Mononuclear cell (primary cell): ENCODE data around the gene LMOD3. TPM values are rescaled to one million over a fixed set of nuclear protein-coding genes. Genes with fewer than 3 reads are reported as not detected.

Experiments
- H3K27me3 ChIP-seq: 2 replicates; pipeline ENCODE4 v1.6.0; 2011; ENCODE audit warnings: low read length, control low read depth; ENCODE audit not compliant: insufficient read depth
- H3K4me1 ChIP-seq: 2 replicates; pipeline ENCODE4 v1.5.1; 2011; ENCODE audit warnings: mild to moderate bottlenecking, low read length, control low read depth; ENCODE audit not compliant: insufficient read depth
- H3K4me3 ChIP-seq: 2 replicates; pipeline ENCODE4 v1.5.1; 2011; ENCODE audit warnings: mild to moderate bottlenecking, low read length, moderate library complexity
- H3K9me3 ChIP-seq: 2 replicates; pipeline ENCODE4 v1.5.1; 2011; ENCODE audit warnings: low read depth, mild to moderate bottlenecking, control low read depth, low read length
- total RNA-seq: library from RNA; depleted of rRNA; stranded (reverse); fragments of >200 nt; gene quantifications from one replicate; pipeline ENCODE4 v1.2.3, GENCODE V29; 2012

LMOD3 gene
- total RNA-seq, 1 donor = not detected

DNA sequence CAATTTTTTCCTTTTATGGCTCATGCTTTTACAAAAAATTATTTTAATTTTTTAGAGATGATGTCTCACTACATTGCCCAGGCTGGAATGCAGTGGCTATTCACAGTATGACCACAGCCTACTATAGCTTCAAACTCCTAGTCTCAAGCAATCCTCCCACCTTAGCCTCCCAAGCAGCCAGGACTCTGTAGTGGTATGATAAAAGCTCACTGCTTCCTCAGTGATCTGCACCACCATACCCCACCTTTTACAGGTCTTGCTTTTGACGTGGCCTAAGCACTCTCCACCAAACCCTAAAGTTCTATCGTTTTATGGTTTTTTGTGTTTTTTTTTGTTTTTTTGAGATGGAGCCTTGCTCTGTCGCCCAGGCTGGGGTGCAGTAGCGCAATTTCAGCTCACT, 56.3 kb downstream of the LMOD3 start:
- no peaks in the 10 kb centered on the region for H3K27me3 ChIP-seq
- H3K9me3 ChIP-seq = no peaks in the 10 kb centered on the region
- no peak overlapping the region for H3K4me3 ChIP-seq
- peaks cover 6% of the 10 kb centered on the region for H3K4me1 ChIP-seq

DNA sequence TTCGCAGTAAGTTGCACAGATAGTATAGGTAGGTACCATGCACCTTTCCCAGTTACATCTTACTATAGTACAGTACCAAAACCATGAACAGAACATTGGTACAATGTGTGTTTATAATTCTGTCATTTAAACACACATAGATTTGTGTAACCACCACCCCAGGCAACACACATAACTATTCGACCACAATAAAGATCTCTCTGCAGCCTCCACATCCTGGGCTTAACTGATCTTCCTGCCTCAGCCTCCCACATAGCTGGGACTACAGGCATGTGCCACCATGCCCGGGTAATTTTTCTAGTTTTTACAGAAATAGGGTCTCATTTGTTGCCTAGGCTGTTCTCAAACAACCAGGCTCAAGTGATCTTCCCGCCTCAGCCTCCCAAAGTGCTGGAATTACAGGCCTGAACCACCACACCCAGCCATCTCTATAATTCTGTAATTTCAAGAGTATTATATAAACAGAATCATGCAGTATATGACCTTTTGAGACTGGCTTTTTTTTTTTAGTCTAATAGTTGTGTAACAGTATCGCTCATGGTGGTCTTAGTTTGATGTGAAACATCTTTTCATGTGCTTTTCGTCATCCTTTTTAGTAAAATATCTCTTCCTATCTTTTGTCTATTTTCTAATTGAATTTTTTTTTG, 57.0 kb downstream of the LMOD3 start:
- Histone ChIP-seq H3K27me3 (no peaks in the 10 kb centered on the region), H3K4me3 (no peak overlapping the region), H3K4me1 (peaks cover 6% of the 10 kb centered on the region), H3K9me3 (no peaks in the 10 kb centered on the region)

DNA sequence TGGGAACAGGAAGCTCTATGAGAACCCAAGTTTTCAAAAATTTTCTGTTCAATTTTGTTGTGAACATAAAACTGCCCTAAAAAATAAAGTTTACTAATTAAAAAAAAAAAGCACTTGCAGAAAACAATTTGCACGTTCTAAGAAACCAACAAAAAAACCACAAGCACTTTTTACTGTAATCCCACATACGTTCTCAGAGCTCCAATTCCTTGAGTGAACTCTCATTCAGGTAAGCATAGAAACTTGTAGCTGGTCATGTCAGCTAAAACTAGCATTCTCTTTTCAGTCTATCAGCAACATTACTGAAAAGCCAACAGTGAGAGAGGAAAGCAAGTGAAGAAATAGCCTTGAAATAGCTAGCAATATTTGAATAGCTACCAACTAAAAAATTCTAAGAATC, 58.8 kb downstream of the LMOD3 start:
- Histone ChIP-seq H3K9me3 (no peaks in the 10 kb centered on the region), H3K27me3 (no peaks in the 10 kb centered on the region), H3K4me1 (peaks cover 14% of the 10 kb centered on the region), H3K4me3 (no peak overlapping the region)

DNA sequence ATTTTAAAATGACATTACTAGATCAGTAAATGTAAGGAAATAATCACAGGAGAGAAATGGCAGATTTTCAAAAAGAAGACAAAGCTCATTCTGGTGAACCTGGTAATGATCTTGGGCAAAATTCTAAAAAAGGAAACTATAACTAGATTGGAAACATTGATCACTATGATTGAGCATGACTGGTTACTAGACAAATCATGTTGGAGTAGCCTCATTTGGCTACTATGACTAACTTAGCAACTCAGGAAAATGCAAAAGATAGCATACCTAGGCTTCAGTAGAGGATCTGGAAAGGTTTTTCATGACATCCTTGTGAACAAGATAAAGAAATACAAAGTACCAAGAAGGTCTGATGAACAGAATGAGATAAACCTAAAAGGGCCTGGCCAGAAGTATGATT, 62.7 kb downstream of the LMOD3 start:
- H3K27me3 ChIP-seq = no peaks in the 10 kb centered on the region
- no peak overlapping the region for H3K4me3 ChIP-seq
- no peaks in the 10 kb centered on the region for H3K9me3 ChIP-seq
- peaks cover 16% of the 10 kb centered on the region for H3K4me1 ChIP-seq

DNA sequence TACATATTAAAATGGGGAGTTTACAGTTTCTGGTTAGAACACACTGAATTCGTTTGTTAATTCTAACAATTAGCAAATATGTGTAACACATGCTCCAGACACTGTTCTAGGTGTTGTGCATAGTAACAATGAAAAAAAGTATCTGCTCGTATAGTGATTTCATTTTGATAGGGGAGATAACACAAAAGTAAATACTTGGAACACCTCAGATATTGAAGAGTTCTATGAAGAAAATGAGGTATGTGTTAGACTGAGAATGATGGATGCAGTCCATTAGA, 63.5 kb downstream of the LMOD3 start:
- no peaks in the 10 kb centered on the region for H3K27me3 ChIP-seq
- H3K4me1 ChIP-seq = peaks cover 16% of the 10 kb centered on the region
- no peak overlapping the region for H3K4me3 ChIP-seq
- no peaks in the 10 kb centered on the region for H3K9me3 ChIP-seq

- no peaks in the 10 kb centered on the region for H3K27me3 ChIP-seq
- no peaks in the 10 kb centered on the region for H3K9me3 ChIP-seq
- H3K4me3 ChIP-seq = no peak overlapping the region
- H3K4me1 ChIP-seq = peaks cover 16% of the 10 kb centered on the region
These were observed 64.0 kb downstream of the LMOD3 start for GRCh38 chr3:69058180-69058946.

Other genes starting within 250 kb of the LMOD3 start
- not detected for gene TAFA4, start 190.0 kb downstream of the LMOD3 start, total RNA-seq
- 13.7 TPM for gene EOGT, start 108.9 kb downstream of the LMOD3 start, total RNA-seq
- gene TMF1, start 70.3 kb downstream of the LMOD3 start, total RNA-seq = 81.4 TPM
- 48.8 TPM for gene UBA3, start 42.2 kb downstream of the LMOD3 start, total RNA-seq
- 72.2 TPM for gene ARL6IP5, start 37.7 kb downstream of the LMOD3 start, total RNA-seq